ENCODE measurements around the gene SCNN1A.
A peak's percentile ranks its signal among the peaks of the same experiment; 100 is the strongest.

The SCNN1A gene

GRCh38 chr12:6375269-6376078 is at the start of gene SCNN1A:
TSS of gene SCNN1A (minus strand) at chr12:6375563. CDS start at chr12:6374783, 780 bp downstream.
- Histone ChIP-seq H3K27ac (peak within 1 kb of the TSS; percentile 50), H3K36me3 (no peaks in the 10 kb centered on the region), H3K4me3 (ENCODE audit: low read depth, low read length) (no peak within 1 kb of the TSS), H3K9me3 (ENCODE audit: severe bottlenecking) (no peaks in the 10 kb centered on the region), H3K27me3 (ENCODE audit: insufficient read depth, low read depth, severe bottlenecking) (no peaks in the 10 kb centered on the region)
- TF ChIP-seq CTCF (IDR thresholded peaks at IDR 0.05; ENCODE audit: low read depth, low read length): no peak
- no peak for DNase-seq

- TF ChIP-seq CTCF (IDR thresholded peaks at IDR 0.05; ENCODE audit: low read depth, low read length): no peak
- H3K9me3 ChIP-seq (ENCODE audit: severe bottlenecking): no peaks in the 10 kb centered on the region
- no peak overlapping the region for H3K4me3 ChIP-seq (ENCODE audit: low read depth, low read length)
- no peak for DNase-seq
- no peaks in the 10 kb centered on the region for H3K27me3 ChIP-seq (ENCODE audit: insufficient read depth, low read depth, severe bottlenecking)
- no peak overlapping the region for H3K27ac ChIP-seq
- H3K36me3 ChIP-seq: no peaks in the 10 kb centered on the region
Measured at GRCh38 chr12:6424866-6425265, 49.5 kb upstream of the SCNN1A start.

DNA sequence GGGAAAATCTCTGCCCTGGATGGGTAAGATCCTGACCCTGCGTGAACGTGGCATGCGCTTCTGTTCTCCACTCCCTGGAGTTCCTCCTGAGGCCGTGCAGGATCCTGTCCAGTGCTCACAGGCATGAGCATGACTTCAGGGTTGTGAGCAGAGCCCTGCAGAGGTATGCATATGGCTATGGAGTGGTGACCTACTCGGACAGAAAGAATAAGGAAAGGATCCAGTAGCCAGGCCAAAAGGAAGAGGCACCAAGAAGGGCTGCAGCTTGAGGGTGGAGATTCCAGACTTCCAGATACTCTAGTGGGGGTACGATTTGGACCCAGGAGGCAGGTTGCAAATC is 48.6 kb upstream of the SCNN1A start:
- Histone ChIP-seq H3K4me3 (ENCODE audit: low read depth, low read length) (no peak overlapping the region), H3K27me3 (ENCODE audit: insufficient read depth, low read depth, severe bottlenecking) (no peaks in the 10 kb centered on the region), H3K27ac (no peak overlapping the region), H3K36me3 (no peaks in the 10 kb centered on the region), H3K9me3 (ENCODE audit: severe bottlenecking) (no peaks in the 10 kb centered on the region)
- TF ChIP-seq CTCF (IDR thresholded peaks at IDR 0.05; ENCODE audit: low read depth, low read length): no peak
- no peak for DNase-seq

- TF ChIP-seq CTCF (IDR thresholded peaks at IDR 0.05; ENCODE audit: low read depth, low read length): peak; percentile 85
- H3K27me3 ChIP-seq (ENCODE audit: insufficient read depth, low read depth, severe bottlenecking): no peaks in the 10 kb centered on the region
- peak; percentile 80 for DNase-seq
- no peak overlapping the region for H3K4me3 ChIP-seq (ENCODE audit: low read depth, low read length)
- no peak overlapping the region for H3K27ac ChIP-seq
- H3K9me3 ChIP-seq (ENCODE audit: severe bottlenecking): no peaks in the 10 kb centered on the region
- no peaks in the 10 kb centered on the region for H3K36me3 ChIP-seq
Measured at GRCh38 chr12:6423267-6424007, 48.1 kb upstream of the SCNN1A start.

- H3K36me3 ChIP-seq: no peaks in the 10 kb centered on the region
- TF ChIP-seq CTCF (IDR thresholded peaks at IDR 0.05; ENCODE audit: low read depth, low read length): no peak
- no peak for DNase-seq
- H3K4me3 ChIP-seq (ENCODE audit: low read depth, low read length): no peak overlapping the region
- H3K27me3 ChIP-seq (ENCODE audit: insufficient read depth, low read depth, severe bottlenecking): no peaks in the 10 kb centered on the region
- no peaks in the 10 kb centered on the region for H3K9me3 ChIP-seq (ENCODE audit: severe bottlenecking)
- no peak overlapping the region for H3K27ac ChIP-seq
Measured at GRCh38 chr12:6420364-6420763, 45.0 kb upstream of the SCNN1A start.

All from WERI-Rb-1 (cell line).